Type B pancreatic cell (in vitro differentiated cells): ENCODE results near the gene TXNRD1. TPM values are rescaled to one million over a fixed set of nuclear protein-coding genes. Genes with fewer than 3 reads are reported as not detected.

Experiments
- DNase-seq: peaks from one replicate; pipeline ENCODE4 v3.0.0; 2021; ENCODE audit warnings: mixed read lengths; ENCODE audit not compliant: unreplicated experiment; ENCODE audit errors: extremely low spot score
- H3K27ac Mint-ChIP-seq: 2 replicates; pipeline ENCODE4 v1.8.0; 2021; ENCODE audit warnings: mild to moderate bottlenecking, mixed read lengths
- H3K27me3 Mint-ChIP-seq: 2 replicates; pipeline ENCODE4 v1.8.0; 2021; ENCODE audit warnings: mixed read lengths
- H3K36me3 Mint-ChIP-seq: 2 replicates; pipeline ENCODE4 v1.8.0; 2021; ENCODE audit warnings: mixed read lengths
- H3K4me1 Mint-ChIP-seq: one replicate; pipeline ENCODE4 v1.8.0; 2021; ENCODE audit warnings: mixed read lengths; ENCODE audit not compliant: unreplicated experiment
- H3K4me3 Mint-ChIP-seq: 2 replicates; pipeline ENCODE4 v1.8.0; 2021; ENCODE audit warnings: mild to moderate bottlenecking, mixed read lengths
- H3K9me3 Mint-ChIP-seq: 2 replicates; pipeline ENCODE4 v1.8.0; 2021; ENCODE audit warnings: mixed read lengths
- CTCF ChIP-seq: fragments of 200-600 bp; sonication (generic); conservative IDR thresholded peaks from 2 replicates; pipeline ENCODE4 v1.5.0; 2021; ENCODE audit warnings: antibody characterized with exemption, mild to moderate bottlenecking
- total RNA-seq: library from RNA; stranded (reverse); gene quantifications from 2 replicates; pipeline ENCODE4 v1.2.1, GENCODE V29; 2021; ENCODE audit warnings: low replicate concordance

The TXNRD1 gene
- total RNA-seq, 1 donor from 2014 or later, result 94.7 TPM

GRCh38 chr12:104243971-104244370 is 28.4 kb downstream of the TXNRD1 start:
- H3K4me1 Mint-ChIP-seq, result no peaks in the 10 kb centered on the region
- H3K36me3 Mint-ChIP-seq, result no peaks in the 10 kb centered on the region
- H3K9me3 Mint-ChIP-seq, result no peaks in the 10 kb centered on the region
- DNase-seq, result no peak
- no peak for TF ChIP-seq CTCF
- no peaks in the 10 kb centered on the region for H3K27me3 Mint-ChIP-seq
- H3K27ac Mint-ChIP-seq, result no peak overlapping the region
- H3K4me3 Mint-ChIP-seq, result no peak overlapping the region

- no peak for DNase-seq
- no peak for TF ChIP-seq CTCF
- Mint-ChIP-seq H3K9me3 (no peaks in the 10 kb centered on the region), H3K4me1 (peaks cover 5% of the 10 kb centered on the region), H3K27ac (no peak overlapping the region), H3K4me3 (no peak overlapping the region), H3K36me3 (no peaks in the 10 kb centered on the region), H3K27me3 (no peaks in the 10 kb centered on the region)
These were observed 32.1 kb downstream of the TXNRD1 start for GRCh38 chr12:104247698-104248097.

- TF ChIP-seq CTCF, result no peak
- peaks cover 5% of the 10 kb centered on the region for H3K4me1 Mint-ChIP-seq
- H3K27ac Mint-ChIP-seq, result no peak overlapping the region
- no peaks in the 10 kb centered on the region for H3K9me3 Mint-ChIP-seq
- H3K4me3 Mint-ChIP-seq, result no peak overlapping the region
- DNase-seq, result no peak
- H3K36me3 Mint-ChIP-seq, result no peaks in the 10 kb centered on the region
- no peaks in the 10 kb centered on the region for H3K27me3 Mint-ChIP-seq
These were observed 32.9 kb downstream of the TXNRD1 start for GRCh38 chr12:104248444-104248843.

- Mint-ChIP-seq H3K27ac (no peak overlapping the region), H3K4me1 (peaks cover 5% of the 10 kb centered on the region), H3K27me3 (no peaks in the 10 kb centered on the region), H3K9me3 (no peaks in the 10 kb centered on the region), H3K36me3 (no peaks in the 10 kb centered on the region), H3K4me3 (no peak overlapping the region)
- DNase-seq, result no peak
- no peak for TF ChIP-seq CTCF
These were observed 33.4 kb downstream of the TXNRD1 start for GRCh38 chr12:104249017-104249416.

- Mint-ChIP-seq H3K9me3 (no peaks in the 10 kb centered on the region), H3K27me3 (no peaks in the 10 kb centered on the region), H3K4me1 (peaks cover 5% of the 10 kb centered on the region), H3K27ac (no peak overlapping the region), H3K36me3 (no peaks in the 10 kb centered on the region), H3K4me3 (no peak overlapping the region)
- no peak for DNase-seq
- no peak for TF ChIP-seq CTCF
These were observed 34.3 kb downstream of the TXNRD1 start for GRCh38 chr12:104249898-104250297.
